Measurements from ENCODE around the gene GAS2L2. TPM values are rescaled to one million over a fixed set of nuclear protein-coding genes. Genes with fewer than 3 reads are reported as not detected.

Gene GAS2L2
- total RNA-seq, 1 experiment from 2014 or later = not detected

DNA sequence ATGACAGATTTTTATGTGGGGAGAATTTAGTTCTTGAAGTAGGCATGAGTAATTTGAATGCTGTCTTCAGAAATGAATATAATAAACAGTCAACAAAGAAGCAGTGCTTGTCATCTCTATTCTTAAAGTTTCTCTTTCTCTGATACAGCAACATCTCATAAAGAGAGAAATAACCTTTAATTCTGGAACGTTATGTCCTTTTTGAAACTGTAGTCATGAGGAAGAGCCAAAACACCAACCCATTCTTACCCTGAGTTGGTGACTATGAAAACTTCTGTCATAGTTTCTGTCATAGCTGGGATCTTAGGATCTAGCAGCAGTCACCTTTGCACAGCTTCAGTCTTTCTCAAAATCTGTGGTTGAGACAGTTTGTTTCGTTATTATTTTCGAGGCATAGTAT is 36.9 kb downstream of the GAS2L2 start:
- intact Hi-C loops (cut with micrococcal nuclease; ENCODE audit: unreplicated experiment) = no loop called here
- BruUV-seq (replicated peaks) = no TSS peak
- H3K27me3 ChIP-seq (ENCODE audit: insufficient read depth, low read depth) = no peaks in the 10 kb centered on the region
- no peak overlapping the region for H3K4me3 ChIP-seq
- no peak overlapping the region for H3K4me2 ChIP-seq
- TF ChIP-seq EZH2 (IDR thresholded peaks at IDR 0.05; ENCODE audit: low read depth) (no peak), CTCF (conservative IDR thresholded peaks at IDR 0.05) (no peak)
- H3K9me3 ChIP-seq (ENCODE audit: insufficient read depth, low read depth) = no peaks in the 10 kb centered on the region
- DNase-seq = no peak
- peaks cover 10% of the 10 kb centered on the region; the same call in 1 of the 2 replicates for H3F3A ChIP-seq (ENCODE audit: insufficient read depth, low read depth)
- POLR2A ChIA-PET (ENCODE audit: unreplicated experiment) = no interaction called here
- CTCF ChIA-PET = no interaction called here
- H2AFZ ChIP-seq = no peak overlapping the region
- no peaks in the 10 kb centered on the region for H4K20me1 ChIP-seq (ENCODE audit: insufficient read depth)
- H3K79me2 ChIP-seq (ENCODE audit: low read depth) = no peaks in the 10 kb centered on the region
- H3K36me3 ChIP-seq (ENCODE audit: low read depth) = 0 out of 2 replicates have a peak, but pooled peaks cover 8% of the 10 kb centered on the region
- no peaks in the 10 kb centered on the region for H3K9me2 ChIP-seq (ENCODE audit: insufficient read depth)
- no peak overlapping the region for H3K27ac ChIP-seq
- peaks cover 6% of the 10 kb centered on the region for H3K4me1 ChIP-seq (replicated peaks; ENCODE audit: insufficient read depth)

DNA sequence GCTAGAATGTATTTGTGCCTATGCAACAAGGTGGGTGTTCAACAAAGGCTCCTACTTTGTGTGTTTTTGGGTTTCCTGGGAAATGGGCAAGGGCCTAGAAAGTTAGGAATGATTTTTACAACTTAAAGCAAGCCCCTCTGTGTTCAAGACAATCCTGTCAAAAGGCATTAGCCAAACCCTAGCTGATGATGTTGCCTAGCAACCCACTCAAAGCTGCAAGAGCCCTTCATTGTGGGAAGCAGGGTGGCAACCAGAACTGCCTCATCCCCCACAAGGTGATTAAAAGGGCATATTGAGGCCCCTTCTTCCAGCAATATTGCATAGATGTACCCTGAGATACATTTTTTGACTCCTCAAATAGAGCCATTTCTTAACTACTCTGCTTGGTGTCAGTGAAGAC is 37.6 kb downstream of the GAS2L2 start:
- peaks cover 10% of the 10 kb centered on the region; the same call in 1 of the 2 replicates for H3F3A ChIP-seq (ENCODE audit: insufficient read depth, low read depth)
- H3K27me3 ChIP-seq (ENCODE audit: insufficient read depth, low read depth) = no peaks in the 10 kb centered on the region
- DNase-seq = no peak
- TF ChIP-seq CTCF (conservative IDR thresholded peaks at IDR 0.05) (no peak), EZH2 (IDR thresholded peaks at IDR 0.05; ENCODE audit: low read depth) (no peak)
- ChIA-PET POLR2A (ENCODE audit: unreplicated experiment) (no interaction called here), CTCF (no interaction called here)
- no peaks in the 10 kb centered on the region for H3K79me2 ChIP-seq (ENCODE audit: low read depth)
- no peaks in the 10 kb centered on the region for H4K20me1 ChIP-seq (ENCODE audit: insufficient read depth)
- no peaks in the 10 kb centered on the region for H3K9me3 ChIP-seq (ENCODE audit: insufficient read depth, low read depth)
- no peak overlapping the region for H2AFZ ChIP-seq
- 0 out of 2 replicates have a peak, but pooled peaks cover 8% of the 10 kb centered on the region for H3K36me3 ChIP-seq (ENCODE audit: low read depth)
- BruUV-seq (replicated peaks) = no TSS peak
- no peak overlapping the region for H3K4me2 ChIP-seq
- no peak overlapping the region for H3K27ac ChIP-seq
- intact Hi-C loops (cut with micrococcal nuclease; ENCODE audit: unreplicated experiment) = no loop called here
- no peaks in the 10 kb centered on the region for H3K9me2 ChIP-seq (ENCODE audit: insufficient read depth)
- peaks cover 6% of the 10 kb centered on the region for H3K4me1 ChIP-seq (replicated peaks; ENCODE audit: insufficient read depth)
- no peak overlapping the region for H3K4me3 ChIP-seq

DNA sequence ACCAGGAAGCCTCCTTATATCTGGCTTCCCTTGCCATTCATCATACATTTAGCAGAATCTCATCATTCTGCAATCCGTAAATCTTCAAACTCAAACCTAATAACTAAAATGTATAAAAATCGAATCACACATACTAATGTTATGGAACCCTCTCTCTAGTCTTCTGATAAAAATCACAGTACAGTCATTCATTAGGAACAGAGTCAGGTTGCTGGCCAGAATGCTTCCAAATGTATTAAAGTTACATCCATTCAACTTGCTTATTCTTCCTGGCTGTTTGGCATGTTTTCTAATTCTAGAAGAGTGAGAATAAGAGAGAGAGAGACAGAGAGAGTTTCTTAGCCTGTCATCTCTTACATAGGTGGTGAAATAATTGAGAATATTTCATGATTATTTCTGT is 38.1 kb downstream of the GAS2L2 start:
- H3K27me3 ChIP-seq (ENCODE audit: insufficient read depth, low read depth) = no peaks in the 10 kb centered on the region
- TF ChIP-seq EZH2 (IDR thresholded peaks at IDR 0.05; ENCODE audit: low read depth) (no peak), CTCF (conservative IDR thresholded peaks at IDR 0.05) (no peak)
- intact Hi-C loops (cut with micrococcal nuclease; ENCODE audit: unreplicated experiment) = no loop called here
- H3K79me2 ChIP-seq (ENCODE audit: low read depth) = no peaks in the 10 kb centered on the region
- H3K36me3 ChIP-seq (ENCODE audit: low read depth) = 0 out of 2 replicates have a peak, but pooled peaks cover 6% of the 10 kb centered on the region
- H3K4me2 ChIP-seq = no peak overlapping the region
- H3K9me2 ChIP-seq (ENCODE audit: insufficient read depth) = no peaks in the 10 kb centered on the region
- no peaks in the 10 kb centered on the region for H4K20me1 ChIP-seq (ENCODE audit: insufficient read depth)
- H3F3A ChIP-seq (ENCODE audit: insufficient read depth, low read depth) = peaks cover 10% of the 10 kb centered on the region; the same call in 1 of the 2 replicates
- H3K4me1 ChIP-seq (replicated peaks; ENCODE audit: insufficient read depth) = peaks cover 6% of the 10 kb centered on the region
- ChIA-PET POLR2A (ENCODE audit: unreplicated experiment) (no interaction called here), CTCF (no interaction called here)
- BruUV-seq (replicated peaks) = no TSS peak
- H3K4me3 ChIP-seq = no peak overlapping the region
- no peaks in the 10 kb centered on the region for H3K9me3 ChIP-seq (ENCODE audit: insufficient read depth, low read depth)
- H2AFZ ChIP-seq = no peak overlapping the region
- no peak for DNase-seq
- no peak overlapping the region for H3K27ac ChIP-seq

Measured in PC-9 (cell line).